CD14-positive monocyte (primary cell): ENCODE results near the gene CCDC50. TPM values are rescaled to one million over a fixed set of nuclear protein-coding genes. Genes with fewer than 3 reads are reported as not detected.

Experiments
- DNase-seq, 3 donors: peaks; one replicate each; pipeline ENCODE4 v3.0.0-alpha.2; 2011 to 2022
- H2AFZ ChIP-seq: 2 replicates; pipeline ENCODE4 v1.6.0; 2012; ENCODE audit warnings: mild to moderate bottlenecking, low read depth, low read length, inconsistent platforms; ENCODE audit not compliant: insufficient read depth, poor library complexity, severe bottlenecking
- H3K27ac ChIP-seq, 2 donors: 1 replicate in 1 of 2; 2 replicates in 1 of 2; pipeline ENCODE4 v1.5.1; 2012 to 2013; ENCODE audit warnings: low read length in 2 of 2, control low read depth in 1 of 2, inconsistent platforms in 1 of 2, low read depth in 1 of 2, mild to moderate bottlenecking in 1 of 2
- H3K27me3 ChIP-seq, 2 donors: one replicate each; pipeline versions ENCODE4 v1.6.0 to v1.6.1; 2011 to 2013; ENCODE audit warnings: low read length in 2 of 2; ENCODE audit not compliant: control insufficient read depth in 2 of 2, insufficient read depth in 2 of 2
- H3K36me3 ChIP-seq, 2 donors: replicated peaks in 1 of 2; 1 replicate in 1 of 2; 2 replicates in 1 of 2; pipeline versions ENCODE4 v1.5.1 to v1.6.1; 2012 to 2013; ENCODE audit warnings: low read length in 2 of 2, control low read depth in 1 of 2, inconsistent platforms in 1 of 2, mild to moderate bottlenecking in 1 of 2; ENCODE audit not compliant: insufficient read depth in 2 of 2, control insufficient read depth in 1 of 2
- H3K4me1 ChIP-seq, 2 donors: 1 replicate in 1 of 2; 2 replicates in 1 of 2; pipeline versions ENCODE4 v1.5.1 to v1.6.1; 2012 to 2013; ENCODE audit warnings: low read length in 2 of 2, control low read depth in 1 of 2, inconsistent platforms in 1 of 2, mild to moderate bottlenecking in 1 of 2, moderate library complexity in 1 of 2; ENCODE audit not compliant: insufficient read depth in 2 of 2, control insufficient read depth in 1 of 2
- H3K4me2 ChIP-seq: replicated peaks from 2 replicates; pipeline ENCODE3; 2012; ENCODE audit warnings: low read length, moderate library complexity, mild to moderate bottlenecking; ENCODE audit not compliant: poor library complexity, severe bottlenecking; ENCODE audit errors: extremely low read depth
- H3K4me3 ChIP-seq, 3 experiments: fragments of 200-600 bp in 1 of 3; sonication (generic) in 1 of 3; replicated peaks in 1 of 3; 1 replicate in 2 of 3; 2 replicates in 1 of 3; pipeline ENCODE4 v1.5.1; 2011 to 2013; ENCODE audit warnings: low read length in 3 of 3, mild to moderate bottlenecking in 3 of 3, control low read depth in 2 of 3, low read depth in 2 of 3, inconsistent platforms in 1 of 3, moderate library complexity in 1 of 3
- H3K79me2 ChIP-seq: 2 replicates; pipeline ENCODE4 v1.6.0; 2012; ENCODE audit warnings: mild to moderate bottlenecking, control low read depth, inconsistent platforms, low read length, moderate library complexity; ENCODE audit not compliant: insufficient read depth
- H3K9ac ChIP-seq: 2 replicates; pipeline ENCODE4 v1.6.0; 2017; ENCODE audit warnings: low read length, mild to moderate bottlenecking; ENCODE audit not compliant: insufficient read depth, poor library complexity, severe bottlenecking
- H3K9me3 ChIP-seq, 2 donors: replicated peaks in 1 of 2; 1 replicate in 1 of 2; 2 replicates in 1 of 2; pipeline versions ENCODE4 v1.5.1 to v1.6.1; 2012 to 2013; ENCODE audit warnings: low read length in 2 of 2, control low read depth in 1 of 2; ENCODE audit not compliant: control insufficient read depth in 1 of 2, insufficient read depth in 1 of 2
- H4K20me1 ChIP-seq: 2 replicates; pipeline ENCODE4 v1.6.0; 2012; ENCODE audit warnings: mild to moderate bottlenecking, low read length, control low read depth, moderate library complexity; ENCODE audit not compliant: insufficient read depth
- H3K27ac Mint-ChIP-seq, 7 donors: one replicate each; pipeline ENCODE4 v1.8.0; 2020; ENCODE audit warnings: mild to moderate bottlenecking in 7 of 7, mixed read lengths in 7 of 7, moderate library complexity in 6 of 7, inconsistent platforms in 2 of 7
- H3K27me3 Mint-ChIP-seq, 3 donors: one replicate each; pipeline ENCODE4 v1.8.0; 2021 to 2022; ENCODE audit warnings: low read depth in 3 of 3, mild to moderate bottlenecking in 3 of 3, mixed read lengths in 3 of 3, moderate library complexity in 3 of 3, inconsistent platforms in 1 of 3
- H3K36me3 Mint-ChIP-seq, 2 donors: one replicate each; pipeline ENCODE4 v1.8.0; 2020; ENCODE audit warnings: mixed read lengths in 2 of 2, inconsistent platforms in 1 of 2, mild to moderate bottlenecking in 1 of 2
- H3K4me1 Mint-ChIP-seq: one replicate; pipeline ENCODE4 v1.8.0; 2020; ENCODE audit warnings: mild to moderate bottlenecking, mixed read lengths
- H3K4me3 Mint-ChIP-seq, 2 donors: one replicate each; pipeline ENCODE4 v1.8.0; 2020; ENCODE audit warnings: mild to moderate bottlenecking in 2 of 2, mixed read lengths in 2 of 2, moderate library complexity in 1 of 2
- H3K9me3 Mint-ChIP-seq, 7 donors: one replicate each; pipeline ENCODE4 v1.8.0; 2020 to 2022; ENCODE audit warnings: mixed read lengths in 7 of 7, mild to moderate bottlenecking in 6 of 7, moderate library complexity in 6 of 7, inconsistent platforms in 2 of 7
- CTCF ChIP-seq: fragments of 200-600 bp; IDR thresholded peaks from one replicate; pipeline ENCODE4 v1.8.0; 2022; ENCODE audit warnings: antibody characterized with exemption, mild to moderate bottlenecking
- WGBS: methylation state at CpG from one replicate; pipeline ENCODE4 v1.1.5; 2013; ENCODE audit warnings: missing lambda C conversion rate; ENCODE audit not compliant: insufficient coverage; 5-methylcytosine and 5-hydroxymethylcytosine counted together
- intact Hi-C, 2 donors: fragments of 100-400 bp; cut with micrococcal nuclease; formaldehyde crosslinking; loops; one replicate each; pipeline versions ENCODE4 v1.15.0 to v1.15.1; 2023
- polyA plus RNA-seq, 3 donors: library from polyadenylated mRNA; depleted of rRNA in 1 of 3; unstranded in 2 of 3; stranded (reverse) in 1 of 3; fragments of 300-500 nt in 2 of 3; fragments of >200 nt in 1 of 3; fragmentation: Illumina TruSeq in 2 of 3; gene quantifications; 1 replicate in 2 of 3; 2 replicates in 1 of 3; pipeline ENCODE4 v1.2.3, GENCODE V29; 2012 to 2021

CCDC50 gene
- polyA plus RNA-seq, 3 donors = 13.3 to 29.2 (median 25.8) TPM

- H4K20me1 ChIP-seq = no peaks in the 10 kb centered on the region
- Mint-ChIP-seq H3K9me3 (no peaks in the 10 kb centered on the region), H3K27ac (no peak overlapping the region), H3K36me3 (peaks cover 26 to 52% of the 10 kb centered on the region in 2 donors), H3K4me1 (peaks cover 2% of the 10 kb centered on the region), H3K27me3 (no peaks in the 10 kb centered on the region), H3K4me3 (no peak overlapping the region)
- no peaks in the 10 kb centered on the region for H3K27me3 ChIP-seq
- no peak overlapping the region for H3K4me3 ChIP-seq
- DNase-seq = no peak
- no peak overlapping the region for H3K27ac ChIP-seq
- no peak for TF ChIP-seq CTCF
- no peak overlapping the region for H2AFZ ChIP-seq
- no peaks in the 10 kb centered on the region for H3K79me2 ChIP-seq
- H3K4me2 ChIP-seq = no peak overlapping the region
- intact Hi-C loops = no loop called here
- no peaks in the 10 kb centered on the region for H3K9me3 ChIP-seq
- H3K36me3 ChIP-seq = peaks cover 26 to 54% of the 10 kb centered on the region in 2 donors
- no peaks in the 10 kb centered on the region for H3K4me1 ChIP-seq
- no peak overlapping the region for H3K9ac ChIP-seq
These were observed 49.1 kb downstream of the CCDC50 start for GRCh38 chr3:191378142-191378812.

DNA sequence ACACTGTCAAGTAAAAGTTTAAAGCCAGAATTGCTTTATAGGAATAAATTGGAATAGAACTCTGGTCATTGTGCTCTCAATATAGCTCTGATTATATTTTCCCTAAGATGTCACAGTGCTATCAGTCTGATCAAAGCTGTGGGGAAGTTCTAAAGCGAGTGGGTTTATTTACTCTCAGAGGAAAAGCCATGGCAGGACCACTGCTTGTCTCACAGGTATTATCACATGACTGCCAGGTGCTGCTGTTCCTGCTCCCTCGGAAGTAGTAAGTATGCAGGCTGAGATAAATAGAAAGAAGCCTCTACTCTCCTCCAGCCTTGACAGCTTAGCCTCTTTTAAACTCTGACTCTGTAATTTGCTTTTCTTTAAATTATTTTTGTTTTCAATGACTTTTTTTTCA is 50.3 kb downstream of the CCDC50 start:
- no peaks in the 10 kb centered on the region for H3K4me1 ChIP-seq
- H3K4me3 ChIP-seq = no peak overlapping the region
- peaks cover 27 to 54% of the 10 kb centered on the region in 2 donors for H3K36me3 Mint-ChIP-seq
- DNase-seq = no peak
- H2AFZ ChIP-seq = no peak overlapping the region
- no peaks in the 10 kb centered on the region for H3K9me3 Mint-ChIP-seq
- H3K36me3 ChIP-seq = peaks cover 33 to 60% of the 10 kb centered on the region in 2 donors
- WGBS = no CpG with 5 or more reads among the region's 2 CpGs
- no peak overlapping the region for H3K9ac ChIP-seq
- H3K4me3 Mint-ChIP-seq = no peak overlapping the region
- no peak overlapping the region for H3K4me2 ChIP-seq
- H4K20me1 ChIP-seq = no peaks in the 10 kb centered on the region
- intact Hi-C loops = no loop called here
- H3K27ac Mint-ChIP-seq = no peak overlapping the region
- no peak overlapping the region for H3K27ac ChIP-seq
- H3K4me1 Mint-ChIP-seq = peaks cover 2% of the 10 kb centered on the region
- TF ChIP-seq CTCF = no peak
- no peaks in the 10 kb centered on the region for H3K27me3 Mint-ChIP-seq
- H3K79me2 ChIP-seq = no peaks in the 10 kb centered on the region
- H3K9me3 ChIP-seq = no peaks in the 10 kb centered on the region
- H3K27me3 ChIP-seq = no peaks in the 10 kb centered on the region
